Retinal pigment epithelial cell (primary cell): ENCODE results near the gene SRSF7.

Experiments
- DNase-seq: peaks from one replicate; pipeline ENCODE4 v3.0.0-alpha.2; 2010; ENCODE audit warnings: low read depth
- H3K4me3 ChIP-seq: 2 replicates; pipeline ENCODE4 v1.5.1; 2011; ENCODE audit warnings: mild to moderate bottlenecking, low read length, control low read depth, moderate library complexity
- CTCF ChIP-seq: conservative IDR thresholded peaks from 2 replicates; pipeline ENCODE4 v1.5.1; 2011; ENCODE audit warnings: low read depth, low read length, control low read depth, inconsistent platforms

Gene SRSF7

DNA sequence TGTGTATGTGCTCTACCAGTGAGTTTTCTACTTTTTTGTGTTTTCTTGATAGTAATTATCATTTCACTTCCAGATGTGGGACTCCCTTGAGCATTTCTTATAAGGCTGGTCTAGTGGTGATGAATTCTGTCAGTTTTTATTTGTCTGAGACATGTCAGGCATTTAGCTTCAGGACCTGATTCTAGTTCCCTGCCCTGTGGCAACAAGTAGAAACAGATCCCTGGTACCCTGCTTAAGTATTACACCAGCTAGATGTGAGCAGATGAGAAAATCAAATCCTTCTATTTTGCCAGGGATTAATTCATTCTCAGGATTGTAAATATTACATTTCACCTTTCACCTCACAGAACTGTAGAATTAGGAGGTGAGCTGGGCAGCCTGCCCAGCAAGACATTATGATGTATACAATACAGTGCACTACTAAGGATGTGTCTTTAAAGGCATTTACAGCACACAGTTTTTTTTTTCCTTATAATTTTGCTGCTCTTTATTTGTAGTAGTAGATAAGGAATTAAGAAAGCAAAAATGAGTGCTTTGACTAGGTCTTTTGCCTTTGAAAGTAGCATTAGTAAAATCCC lies 50.2 kb downstream of the SRSF7 start:
- H3K4me3 ChIP-seq = no peak overlapping the region
- no peak for DNase-seq
- TF ChIP-seq CTCF = no peak

DNA sequence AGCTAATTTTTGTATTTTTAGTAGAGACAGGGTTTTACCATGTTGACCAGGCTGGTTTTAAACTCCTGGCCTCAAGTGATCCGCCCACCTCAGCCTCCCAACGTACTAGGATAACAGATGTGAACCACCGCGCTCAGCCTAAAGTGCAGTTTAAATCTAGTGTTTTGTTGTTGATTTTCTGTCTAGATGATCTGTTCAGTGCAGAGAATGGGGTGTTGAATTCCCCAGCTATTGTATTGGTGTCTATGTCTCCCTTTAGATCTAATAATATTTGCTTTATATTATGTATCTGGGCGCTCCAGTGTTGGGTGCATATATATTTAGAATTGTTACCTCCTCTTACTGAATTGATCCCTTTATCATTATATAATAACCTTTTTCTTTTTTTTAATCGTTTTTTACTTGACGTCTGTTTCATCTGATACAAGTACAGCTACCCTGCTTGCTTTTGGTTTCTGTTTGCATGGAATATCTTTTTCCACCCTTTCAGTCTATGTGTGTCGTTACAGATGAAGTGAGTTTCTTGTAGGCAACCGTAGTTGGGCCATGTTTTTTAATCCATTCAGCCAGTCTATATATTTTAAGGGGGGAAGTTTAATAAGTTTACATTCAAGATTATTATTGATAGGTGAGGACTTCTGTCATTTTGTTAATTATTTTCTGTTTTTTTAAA lies 50.9 kb downstream of the SRSF7 start:
- no peak overlapping the region for H3K4me3 ChIP-seq
- no peak for DNase-seq
- TF ChIP-seq CTCF = no peak

DNA sequence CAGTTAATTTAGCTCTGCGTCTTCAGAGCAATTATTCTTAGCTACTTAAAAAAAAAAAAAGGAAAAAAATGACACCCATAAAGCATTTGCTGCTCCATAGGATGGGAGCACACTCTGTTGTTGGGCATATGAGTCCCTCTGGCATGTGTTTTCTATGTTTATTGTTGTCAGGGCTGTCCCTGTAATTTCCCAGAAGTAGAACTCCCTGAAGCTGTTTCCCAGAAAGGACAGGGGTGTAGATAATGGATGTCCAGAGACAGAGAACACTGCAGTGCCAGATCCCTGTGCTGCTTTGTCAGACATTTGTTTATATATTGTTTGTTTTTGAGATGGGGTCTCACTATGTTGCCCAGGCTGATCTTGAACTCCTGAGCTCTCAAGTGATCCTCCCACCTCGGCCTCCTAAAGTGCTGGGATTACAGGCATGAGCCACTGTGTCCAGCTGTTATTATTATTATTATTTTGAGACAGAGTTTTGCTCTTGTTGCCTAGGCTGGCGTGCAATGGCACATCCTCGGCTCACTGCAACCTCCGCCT lies 52.6 kb downstream of the SRSF7 start:
- no peak for DNase-seq
- TF ChIP-seq CTCF = no peak
- no peak overlapping the region for H3K4me3 ChIP-seq

- H3K4me3 ChIP-seq = no peak overlapping the region
- no peak for TF ChIP-seq CTCF
- no peak for DNase-seq
These were observed 53.9 kb downstream of the SRSF7 start for GRCh38 chr2:38697116-38697840.
